CD14-positive monocyte (primary cell): ENCODE results near the gene ATMIN. TPM values are rescaled to one million over a fixed set of nuclear protein-coding genes. Genes with fewer than 3 reads are reported as not detected.
A peak's percentile ranks its signal among the peaks of the same experiment; 100 is the strongest.

Experiments
- DNase-seq, 3 donors: peaks; one replicate each; pipeline ENCODE4 v3.0.0-alpha.2; 2011 to 2022
- H2AFZ ChIP-seq: 2 replicates; pipeline ENCODE4 v1.6.0; 2012; ENCODE audit warnings: mild to moderate bottlenecking, low read depth, low read length, inconsistent platforms; ENCODE audit not compliant: insufficient read depth, poor library complexity, severe bottlenecking
- H3K27ac ChIP-seq, 2 donors: 1 replicate in 1 of 2; 2 replicates in 1 of 2; pipeline ENCODE4 v1.5.1; 2012 to 2013; ENCODE audit warnings: low read length in 2 of 2, control low read depth in 1 of 2, inconsistent platforms in 1 of 2, low read depth in 1 of 2, mild to moderate bottlenecking in 1 of 2
- H3K27me3 ChIP-seq, 2 donors: one replicate each; pipeline versions ENCODE4 v1.6.0 to v1.6.1; 2011 to 2013; ENCODE audit warnings: low read length in 2 of 2; ENCODE audit not compliant: control insufficient read depth in 2 of 2, insufficient read depth in 2 of 2
- H3K36me3 ChIP-seq, 2 donors: replicated peaks in 1 of 2; 1 replicate in 1 of 2; 2 replicates in 1 of 2; pipeline versions ENCODE4 v1.5.1 to v1.6.1; 2012 to 2013; ENCODE audit warnings: low read length in 2 of 2, control low read depth in 1 of 2, inconsistent platforms in 1 of 2, mild to moderate bottlenecking in 1 of 2; ENCODE audit not compliant: insufficient read depth in 2 of 2, control insufficient read depth in 1 of 2
- H3K4me1 ChIP-seq, 2 donors: 1 replicate in 1 of 2; 2 replicates in 1 of 2; pipeline versions ENCODE4 v1.5.1 to v1.6.1; 2012 to 2013; ENCODE audit warnings: low read length in 2 of 2, control low read depth in 1 of 2, inconsistent platforms in 1 of 2, mild to moderate bottlenecking in 1 of 2, moderate library complexity in 1 of 2; ENCODE audit not compliant: insufficient read depth in 2 of 2, control insufficient read depth in 1 of 2
- H3K4me2 ChIP-seq: replicated peaks from 2 replicates; pipeline ENCODE3; 2012; ENCODE audit warnings: low read length, moderate library complexity, mild to moderate bottlenecking; ENCODE audit not compliant: poor library complexity, severe bottlenecking; ENCODE audit errors: extremely low read depth
- H3K4me3 ChIP-seq, 3 experiments: fragments of 200-600 bp in 1 of 3; sonication (generic) in 1 of 3; replicated peaks in 1 of 3; 1 replicate in 2 of 3; 2 replicates in 1 of 3; pipeline ENCODE4 v1.5.1; 2011 to 2013; ENCODE audit warnings: low read length in 3 of 3, mild to moderate bottlenecking in 3 of 3, control low read depth in 2 of 3, low read depth in 2 of 3, inconsistent platforms in 1 of 3, moderate library complexity in 1 of 3
- H3K79me2 ChIP-seq: 2 replicates; pipeline ENCODE4 v1.6.0; 2012; ENCODE audit warnings: mild to moderate bottlenecking, control low read depth, inconsistent platforms, low read length, moderate library complexity; ENCODE audit not compliant: insufficient read depth
- H3K9ac ChIP-seq: 2 replicates; pipeline ENCODE4 v1.6.0; 2017; ENCODE audit warnings: low read length, mild to moderate bottlenecking; ENCODE audit not compliant: insufficient read depth, poor library complexity, severe bottlenecking
- H3K9me3 ChIP-seq, 2 donors: replicated peaks in 1 of 2; 1 replicate in 1 of 2; 2 replicates in 1 of 2; pipeline versions ENCODE4 v1.5.1 to v1.6.1; 2012 to 2013; ENCODE audit warnings: low read length in 2 of 2, control low read depth in 1 of 2; ENCODE audit not compliant: control insufficient read depth in 1 of 2, insufficient read depth in 1 of 2
- H4K20me1 ChIP-seq: 2 replicates; pipeline ENCODE4 v1.6.0; 2012; ENCODE audit warnings: mild to moderate bottlenecking, low read length, control low read depth, moderate library complexity; ENCODE audit not compliant: insufficient read depth
- H3K27ac Mint-ChIP-seq, 7 donors: one replicate each; pipeline ENCODE4 v1.8.0; 2020; ENCODE audit warnings: mild to moderate bottlenecking in 7 of 7, mixed read lengths in 7 of 7, moderate library complexity in 6 of 7, inconsistent platforms in 2 of 7
- H3K27me3 Mint-ChIP-seq, 3 donors: one replicate each; pipeline ENCODE4 v1.8.0; 2021 to 2022; ENCODE audit warnings: low read depth in 3 of 3, mild to moderate bottlenecking in 3 of 3, mixed read lengths in 3 of 3, moderate library complexity in 3 of 3, inconsistent platforms in 1 of 3
- H3K36me3 Mint-ChIP-seq, 2 donors: one replicate each; pipeline ENCODE4 v1.8.0; 2020; ENCODE audit warnings: mixed read lengths in 2 of 2, inconsistent platforms in 1 of 2, mild to moderate bottlenecking in 1 of 2
- H3K4me1 Mint-ChIP-seq: one replicate; pipeline ENCODE4 v1.8.0; 2020; ENCODE audit warnings: mild to moderate bottlenecking, mixed read lengths
- H3K4me3 Mint-ChIP-seq, 2 donors: one replicate each; pipeline ENCODE4 v1.8.0; 2020; ENCODE audit warnings: mild to moderate bottlenecking in 2 of 2, mixed read lengths in 2 of 2, moderate library complexity in 1 of 2
- H3K9me3 Mint-ChIP-seq, 7 donors: one replicate each; pipeline ENCODE4 v1.8.0; 2020 to 2022; ENCODE audit warnings: mixed read lengths in 7 of 7, mild to moderate bottlenecking in 6 of 7, moderate library complexity in 6 of 7, inconsistent platforms in 2 of 7
- CTCF ChIP-seq: fragments of 200-600 bp; IDR thresholded peaks from one replicate; pipeline ENCODE4 v1.8.0; 2022; ENCODE audit warnings: antibody characterized with exemption, mild to moderate bottlenecking
- WGBS: methylation state at CpG from one replicate; pipeline ENCODE4 v1.1.5; 2013; ENCODE audit warnings: missing lambda C conversion rate; ENCODE audit not compliant: insufficient coverage; 5-methylcytosine and 5-hydroxymethylcytosine counted together
- intact Hi-C, 2 donors: fragments of 100-400 bp; cut with micrococcal nuclease; formaldehyde crosslinking; loops; one replicate each; pipeline versions ENCODE4 v1.15.0 to v1.15.1; 2023
- polyA plus RNA-seq, 3 donors: library from polyadenylated mRNA; depleted of rRNA in 1 of 3; unstranded in 2 of 3; stranded (reverse) in 1 of 3; fragments of 300-500 nt in 2 of 3; fragments of >200 nt in 1 of 3; fragmentation: Illumina TruSeq in 2 of 3; gene quantifications; 1 replicate in 2 of 3; 2 replicates in 1 of 3; pipeline ENCODE4 v1.2.3, GENCODE V29; 2012 to 2021

The ATMIN gene
- polyA plus RNA-seq, 3 donors, result 10.9 to 17.6 (median 13.2) TPM

GRCh38 chr16:81094771-81095251 lies 59.2 kb downstream of the ATMIN start:
- H3K27me3 Mint-ChIP-seq, result peaks cover 14 to 16% (median 15%) of the 10 kb centered on the region in 3 donors
- no peaks in the 10 kb centered on the region for H3K36me3 ChIP-seq
- DNase-seq, result no peak
- H3K27me3 ChIP-seq, result peaks cover 0 to 7% of the 10 kb centered on the region in 2 donors
- no peak overlapping the region for H3K9ac ChIP-seq
- H3K9me3 Mint-ChIP-seq, result peaks cover 0 to 2% (median 0%) of the 10 kb centered on the region in 7 donors
- H4K20me1 ChIP-seq, result no peaks in the 10 kb centered on the region
- intact Hi-C loops, result loop anchor here (5.0 to 10.0 kb wide), 5 partner anchors 58 to 640 kb away; partner anchors contain the start of genes ATMIN (in 1 of the 2), CENPN (in 1 of the 2), CMC2 (in 1 of the 2) and GAN (in 1 of the 2)
- H3K4me3 Mint-ChIP-seq, result peak overlapping the region in 1 of 2 donors; percentile 89
- peak overlapping the region; percentile 94 for H3K4me2 ChIP-seq
- no peak overlapping the region for H3K4me3 ChIP-seq
- H3K4me1 Mint-ChIP-seq, result peaks cover 15% of the 10 kb centered on the region
- H3K36me3 Mint-ChIP-seq, result no peaks in the 10 kb centered on the region
- peaks cover 9 to 16% of the 10 kb centered on the region in 2 donors for H3K4me1 ChIP-seq
- no peak for TF ChIP-seq CTCF
- 91% methylated on average over 15 of the region's 21 CpGs for WGBS
- H2AFZ ChIP-seq, result peak overlapping the region; percentile 100
- H3K79me2 ChIP-seq, result no peaks in the 10 kb centered on the region
- H3K9me3 ChIP-seq, result no peaks in the 10 kb centered on the region
- no peak overlapping the region for H3K27ac Mint-ChIP-seq
- no peak overlapping the region for H3K27ac ChIP-seq

GRCh38 chr16:81095653-81095952 lies 60.0 kb downstream of the ATMIN start:
- Histone ChIP-seq H3K9me3 (no peaks in the 10 kb centered on the region), H3K4me2 (peak overlapping the region; percentile 94), H3K4me1 (peaks cover 9 to 16% of the 10 kb centered on the region in 2 donors), H3K27me3 (peaks cover 0 to 7% of the 10 kb centered on the region in 2 donors), H3K79me2 (no peaks in the 10 kb centered on the region), H2AFZ (peak overlapping the region; percentile 100), H3K4me3 (peak overlapping the region; percentile 35 to 89 (median 44)), H4K20me1 (no peaks in the 10 kb centered on the region), H3K36me3 (no peaks in the 10 kb centered on the region), H3K9ac (peak overlapping the region; percentile 64), H3K27ac (no peak overlapping the region)
- Mint-ChIP-seq H3K9me3 (peaks cover 0 to 2% (median 0%) of the 10 kb centered on the region in 7 donors), H3K4me1 (peaks cover 15% of the 10 kb centered on the region), H3K27ac (peak overlapping the region in 1 of 7 donors; percentile 55), H3K4me3 (peak overlapping the region; percentile 76 to 89), H3K36me3 (no peaks in the 10 kb centered on the region), H3K27me3 (peaks cover 15 to 16% (median 15%) of the 10 kb centered on the region in 3 donors)
- under 1% methylated on average over 22 of the region's 22 CpGs for WGBS
- intact Hi-C loops, result loop anchor here (5.0 to 10.0 kb wide), 5 partner anchors 58 to 639 kb away; partner anchors contain the start of genes ATMIN (in 1 of the 2), CENPN (in 1 of the 2), CMC2 (in 1 of the 2) and GAN (in 1 of the 2)
- TF ChIP-seq CTCF, result no peak
- no peak for DNase-seq
